NCI-H345 (cell line): ENCODE data around the gene RTTN.

Experiments
- DNase-seq: peaks from one replicate; lab custom pipeline; 2025; lab: John Stamatoyannopoulos, UW

The RTTN gene

DNA sequence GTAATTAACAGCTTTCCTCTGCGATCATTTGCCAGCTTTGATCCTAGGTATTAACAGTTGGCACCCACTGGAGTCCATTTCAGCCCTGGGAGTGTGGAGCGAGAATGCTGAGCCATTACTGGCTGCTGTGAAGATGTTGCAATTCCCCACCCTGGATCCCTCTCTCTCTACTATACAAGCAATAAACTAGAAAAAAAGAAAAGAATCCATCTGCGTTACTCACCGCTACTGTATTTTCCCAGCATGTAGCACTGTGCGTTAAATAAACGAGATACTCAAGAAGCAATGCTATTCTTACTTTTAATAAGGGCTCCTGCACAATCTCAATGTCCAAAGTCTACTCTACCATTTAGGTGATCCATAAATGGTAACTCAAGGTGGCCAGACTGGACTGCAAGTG, 8.5 kb downstream of the RTTN start:
- DNase-seq, result no peak

DNA sequence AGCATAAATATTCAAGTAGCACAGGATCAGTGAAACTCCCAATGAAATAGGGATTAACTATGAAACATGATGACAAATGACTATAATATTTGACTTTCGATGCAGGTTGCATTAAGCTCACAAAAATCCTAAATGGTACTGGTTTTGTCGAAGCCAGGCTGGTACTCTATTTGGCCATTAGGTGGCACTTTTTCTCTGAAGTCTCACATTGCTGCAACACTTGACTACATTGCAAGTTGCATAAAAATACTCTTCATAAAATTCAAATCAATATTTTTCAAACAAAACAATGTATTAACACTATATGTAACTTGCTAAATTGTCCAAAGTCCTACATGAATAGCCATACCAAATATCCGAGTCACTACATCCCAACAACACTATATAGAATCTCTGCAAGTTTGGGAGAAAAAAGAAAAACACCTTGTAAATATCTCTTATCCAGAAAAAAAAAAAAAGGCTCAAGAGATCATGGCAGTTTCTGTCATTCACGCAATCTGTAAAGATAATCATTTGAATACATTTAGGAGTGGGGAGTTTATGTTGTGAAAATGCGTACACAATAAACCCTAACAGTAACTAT, 9.5 kb downstream of the RTTN start:
- peak; percentile 34 for DNase-seq

DNA sequence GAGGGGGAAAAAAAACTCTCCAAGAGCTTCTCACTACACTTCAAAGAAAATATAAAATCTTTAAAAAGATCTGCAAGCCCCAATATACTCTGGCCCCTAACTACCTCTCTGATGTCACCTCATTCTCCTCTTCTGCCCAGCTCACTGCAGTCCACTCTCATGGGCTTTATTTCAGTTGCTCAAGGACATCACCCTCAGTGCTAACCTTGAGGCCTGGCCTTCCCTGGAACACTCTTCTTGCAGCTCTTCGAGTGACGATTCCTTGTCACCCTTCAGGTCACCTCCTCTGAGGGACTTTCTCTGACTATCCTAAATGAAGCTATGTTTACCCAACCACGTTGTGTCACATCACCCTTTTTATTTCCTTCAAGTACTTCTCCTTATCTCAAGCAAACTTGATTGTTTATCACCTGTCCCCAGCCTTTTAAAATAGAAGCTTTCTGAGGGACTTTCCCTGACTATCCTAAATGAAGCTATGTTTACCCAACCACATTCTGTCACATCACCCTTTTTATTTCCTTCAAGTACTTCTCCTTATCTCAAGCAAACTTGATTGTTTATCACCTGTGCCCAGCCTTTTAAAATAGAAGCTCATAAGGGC, 10.4 kb downstream of the RTTN start:
- no peak for DNase-seq

DNA sequence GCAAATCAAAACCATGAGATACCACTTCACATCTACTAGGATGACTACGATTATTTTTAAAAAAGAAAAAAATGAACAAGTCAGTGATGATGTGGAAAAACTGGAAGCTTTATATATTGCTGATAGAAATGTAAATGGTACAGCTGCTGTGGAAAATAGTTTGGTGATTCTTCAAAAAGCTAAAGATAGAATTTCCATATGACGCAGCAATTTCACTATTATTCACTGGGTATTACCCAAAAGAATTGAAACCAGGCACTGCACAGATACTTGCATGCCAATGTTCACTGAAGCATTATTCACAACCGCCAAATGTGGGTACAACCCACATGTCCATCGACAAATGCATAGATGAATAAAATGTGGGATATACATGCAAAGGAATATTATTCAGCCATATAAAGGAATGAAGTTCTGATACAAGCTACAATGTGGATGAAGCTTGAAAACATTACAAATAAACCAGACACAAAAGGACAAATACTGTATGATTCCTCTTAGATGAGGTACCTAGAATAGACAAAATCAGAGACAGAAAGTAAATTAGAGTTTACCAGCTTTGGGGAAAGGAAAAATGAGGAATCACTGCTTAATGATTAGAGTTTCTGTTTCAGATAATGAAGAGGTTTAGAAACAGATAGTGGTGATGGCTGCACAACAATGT, 11.1 kb downstream of the RTTN start:
- no peak for DNase-seq

DNA sequence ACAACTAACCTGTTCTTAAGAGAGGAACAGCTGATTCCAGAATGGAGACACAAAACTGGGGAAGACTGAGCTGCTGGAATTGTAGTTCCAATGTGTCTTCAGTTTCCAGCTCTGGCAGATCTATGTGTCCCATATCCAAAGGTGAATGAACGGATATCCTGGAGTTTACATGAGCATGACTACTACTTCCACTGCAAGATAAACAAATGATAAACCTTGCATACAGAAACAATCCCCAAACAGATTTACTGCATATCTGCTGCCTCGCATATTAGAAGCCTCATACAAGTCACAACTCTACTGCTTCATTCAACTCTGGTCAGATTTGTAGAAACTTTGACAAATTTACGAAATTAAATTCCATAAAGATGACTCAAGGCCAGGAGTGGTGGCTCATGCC, 15.0 kb downstream of the RTTN start:
- DNase-seq, result no peak

DNA sequence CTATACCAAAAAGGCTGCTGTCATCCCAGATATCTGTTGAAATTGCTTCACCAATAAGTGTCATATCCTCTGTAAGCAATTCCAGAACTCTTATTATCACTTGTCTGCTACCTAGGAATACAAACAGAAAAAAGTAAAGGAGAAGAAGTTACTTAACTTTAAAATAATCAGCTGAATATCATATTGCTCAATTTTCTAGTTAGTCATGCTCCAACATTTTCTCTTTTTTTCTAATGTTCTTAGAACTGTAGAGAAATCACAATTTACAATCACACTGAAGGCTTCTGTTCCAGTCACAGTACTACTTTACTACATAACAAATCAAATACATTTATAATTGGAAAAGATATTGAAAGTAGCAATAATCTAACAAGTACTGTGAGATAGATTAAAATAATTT, 17.4 kb downstream of the RTTN start:
- DNase-seq, result no peak

DNA sequence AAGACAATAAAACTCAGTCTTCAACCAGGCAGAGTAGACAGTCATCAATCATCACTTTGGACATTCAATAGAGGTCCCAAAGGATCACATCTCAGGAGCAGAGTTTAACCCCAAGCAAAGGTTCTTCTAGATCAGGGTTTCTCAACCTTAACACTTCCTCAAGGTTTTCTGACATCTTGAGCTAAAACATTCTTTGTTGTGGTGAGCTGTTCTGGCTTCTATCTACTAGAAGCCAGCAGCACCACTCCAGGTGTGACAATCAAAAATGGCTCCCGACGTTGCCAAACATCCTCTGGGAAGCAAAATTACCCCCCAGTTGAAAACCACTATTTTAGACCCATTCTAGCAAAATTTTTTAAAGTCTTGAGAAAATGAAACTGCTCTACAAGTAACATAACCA, 22.0 kb downstream of the RTTN start:
- no peak for DNase-seq

DNA sequence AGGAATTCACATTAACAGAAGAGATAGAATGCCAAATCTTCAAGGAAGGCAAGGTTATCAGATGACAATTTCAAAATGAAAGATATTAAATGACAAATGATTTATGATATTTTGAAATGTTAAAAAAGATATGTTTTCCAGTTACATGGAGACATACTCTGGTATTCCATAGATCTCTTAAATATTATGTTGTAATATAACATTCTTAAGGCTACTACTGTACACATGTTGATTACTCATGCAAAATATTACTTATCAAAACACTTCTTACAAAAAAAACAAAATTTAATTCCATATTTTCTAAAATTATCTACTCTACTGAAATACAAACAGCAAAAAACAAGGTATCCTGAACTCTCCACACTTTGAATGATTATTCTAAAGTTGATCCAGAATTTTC, 22.9 kb downstream of the RTTN start:
- DNase-seq, result no peak

DNA sequence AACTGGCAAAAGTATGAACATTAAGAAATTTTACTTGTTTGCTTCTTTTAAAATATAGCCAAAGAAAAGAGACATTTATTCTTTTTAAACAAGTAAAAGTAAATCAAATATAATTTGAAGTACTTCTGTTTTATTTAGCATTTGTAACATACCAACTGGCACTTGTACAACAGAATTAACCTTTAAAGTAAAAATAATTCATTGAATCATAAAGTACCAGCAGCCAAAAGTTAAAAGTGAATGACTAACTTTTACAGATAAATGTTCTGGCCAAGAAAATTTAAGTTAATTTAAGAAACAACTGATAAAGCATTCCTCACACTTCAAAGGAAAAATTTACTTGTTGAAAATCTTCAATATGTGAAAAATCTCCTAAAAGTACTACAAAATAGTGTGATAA, 23.8 kb downstream of the RTTN start:
- DNase-seq, result no peak

DNA sequence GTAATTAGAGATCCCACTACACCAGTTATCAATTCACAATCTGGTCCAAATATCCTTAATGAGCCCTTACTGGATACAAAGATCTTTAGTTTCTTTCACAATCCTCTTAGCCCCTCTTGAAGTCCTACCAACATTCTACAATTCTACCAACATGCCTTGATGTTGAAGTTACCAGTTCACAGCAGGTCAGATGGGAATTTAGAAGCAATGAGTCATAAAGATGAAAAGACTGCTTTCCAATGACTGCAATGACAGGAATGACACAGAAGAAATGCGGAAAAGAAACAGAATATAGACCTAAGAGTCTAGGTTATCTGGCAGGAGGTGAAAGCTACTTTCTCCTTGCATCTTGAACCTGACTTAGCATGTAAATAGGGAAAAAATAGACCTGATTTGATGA, 24.5 kb downstream of the RTTN start:
- DNase-seq, result no peak

DNA sequence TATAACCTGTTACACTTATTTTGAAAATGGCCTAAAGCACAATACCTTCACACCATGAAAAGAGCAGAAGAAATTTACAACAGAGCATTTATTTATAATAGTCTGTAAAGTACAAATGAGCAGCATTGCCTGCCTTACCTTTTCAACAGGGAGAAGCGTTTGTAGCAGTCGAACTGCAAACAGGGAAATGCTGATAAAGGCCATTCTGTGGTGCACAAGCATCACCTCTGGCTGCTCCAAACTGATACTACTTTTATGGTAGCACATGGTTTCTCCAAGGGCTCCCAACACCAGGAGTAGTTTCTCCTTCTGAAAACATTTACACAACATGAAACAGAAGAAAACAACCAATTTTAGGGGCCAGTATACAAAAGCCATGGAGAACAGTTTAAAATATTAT, 28.9 kb downstream of the RTTN start:
- no peak for DNase-seq

DNA sequence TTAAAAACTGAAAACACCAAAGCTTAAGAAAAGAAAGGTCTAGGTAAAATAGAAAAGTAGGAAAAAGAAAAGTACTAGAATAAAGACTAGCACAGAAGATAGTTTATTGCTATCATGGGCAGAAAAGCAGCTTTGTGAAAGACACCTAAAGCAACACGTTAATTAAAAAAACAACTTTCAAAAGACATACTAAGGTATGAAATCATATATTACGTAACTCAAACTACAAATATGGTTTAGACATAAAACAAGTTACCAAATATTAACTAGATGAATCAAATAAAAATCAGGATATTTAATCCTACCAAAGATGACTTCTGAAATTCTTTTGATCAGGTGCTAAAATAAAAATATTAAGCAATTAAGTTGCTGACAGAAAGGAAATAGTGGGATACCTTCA, 30.3 kb downstream of the RTTN start:
- DNase-seq, result no peak

DNA sequence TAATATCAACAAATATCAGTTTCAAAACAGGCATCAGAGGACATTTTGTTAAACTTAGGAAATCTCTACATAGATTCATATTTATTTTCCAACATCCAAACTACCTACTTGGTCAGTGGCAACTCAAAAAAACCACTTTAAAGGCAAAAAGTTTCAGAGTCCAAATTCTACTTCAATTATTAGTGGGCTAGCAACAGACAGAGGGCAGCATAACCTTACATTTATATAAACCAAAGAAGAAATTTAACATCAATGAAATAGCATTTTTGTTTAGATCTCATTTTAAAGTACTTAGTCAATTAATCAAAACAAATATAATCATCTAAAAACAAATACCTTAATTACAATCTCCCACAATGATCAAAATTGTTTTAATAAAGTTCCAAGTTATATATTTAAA, 33.3 kb downstream of the RTTN start:
- no peak for DNase-seq

DNA sequence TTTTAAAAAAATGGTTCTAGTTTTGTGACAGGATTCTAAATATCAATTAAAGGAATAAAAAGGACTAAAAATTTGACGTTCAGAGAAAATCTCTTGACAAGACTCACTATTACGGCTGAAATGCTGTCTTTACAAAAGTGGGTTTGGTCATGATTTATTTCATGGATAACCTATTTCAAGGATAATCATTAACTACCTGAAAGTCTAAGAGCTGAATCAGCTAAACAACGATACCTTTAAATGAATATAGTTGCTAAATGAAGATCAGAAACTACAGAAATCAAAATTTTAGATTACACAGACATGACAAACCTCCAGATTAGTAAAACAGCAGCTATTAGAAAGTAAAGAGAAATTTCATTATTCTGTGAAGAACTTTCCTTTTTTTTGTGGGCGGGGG, 35.7 kb downstream of the RTTN start:
- DNase-seq, result no peak

DNA sequence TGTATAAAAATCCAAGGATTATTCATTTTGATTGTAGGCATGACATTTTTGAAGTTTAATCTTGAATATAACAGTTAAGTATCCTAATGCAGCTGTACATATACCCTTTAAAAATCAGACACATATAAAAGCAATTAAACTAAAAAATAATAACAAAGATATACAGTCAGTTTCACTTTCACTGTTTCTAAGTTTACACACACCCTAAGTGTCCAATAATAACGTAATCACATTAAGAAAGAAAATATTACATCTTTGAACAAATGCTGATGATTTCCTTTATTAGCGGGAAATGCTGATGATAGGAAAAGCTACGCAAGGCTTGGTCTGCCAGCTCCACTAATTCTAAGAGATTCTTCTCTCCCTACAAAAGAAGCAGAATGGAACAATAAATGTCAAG, 38.8 kb downstream of the RTTN start:
- no peak for DNase-seq

DNA sequence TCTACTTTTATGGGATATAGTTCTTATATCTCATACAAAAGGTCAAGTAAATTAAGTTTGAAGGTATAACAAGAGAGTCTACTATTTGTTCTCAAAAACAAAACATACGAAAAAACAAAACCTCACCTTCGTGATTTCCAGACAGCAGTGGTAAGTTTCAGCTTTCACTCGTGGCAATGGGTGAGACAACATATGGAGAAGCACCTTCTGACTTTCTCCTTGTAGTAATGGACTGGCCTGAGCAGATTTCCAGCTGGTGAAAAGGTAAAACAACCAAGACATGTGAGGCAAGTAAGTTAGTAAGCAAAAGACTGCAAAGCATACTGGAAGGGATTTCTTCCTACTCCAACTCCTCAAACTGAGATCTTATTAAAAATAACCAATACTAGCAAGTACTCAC, 39.6 kb downstream of the RTTN start:
- no peak for DNase-seq

DNA sequence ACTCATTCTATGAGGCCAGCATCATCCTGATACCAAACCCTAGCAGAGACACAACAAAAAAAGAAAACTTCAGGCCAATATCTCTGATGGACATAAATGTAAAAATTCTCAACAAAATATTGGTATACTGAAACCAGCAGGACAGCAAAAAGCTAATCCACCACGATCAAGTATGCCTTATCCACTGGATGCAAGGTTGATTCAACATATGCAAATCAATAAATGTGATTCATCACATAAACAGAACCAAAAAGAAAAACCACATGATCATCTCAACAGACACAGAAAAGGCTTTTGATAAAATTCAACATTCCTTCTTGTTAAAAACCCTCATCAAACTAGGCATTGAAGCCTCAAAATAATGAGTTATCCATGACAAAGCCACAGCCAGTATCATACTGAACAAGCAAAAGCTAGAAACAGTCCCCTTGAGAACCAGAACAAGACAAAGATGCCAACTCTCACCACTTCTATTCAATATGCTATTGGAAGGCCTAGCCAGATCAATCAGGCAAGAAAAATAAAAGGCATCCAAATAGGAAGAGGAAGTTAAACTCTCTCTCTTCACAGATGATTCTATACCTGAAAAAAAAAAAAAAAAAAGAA, 45.3 kb downstream of the RTTN start:
- no peak for DNase-seq

DNA sequence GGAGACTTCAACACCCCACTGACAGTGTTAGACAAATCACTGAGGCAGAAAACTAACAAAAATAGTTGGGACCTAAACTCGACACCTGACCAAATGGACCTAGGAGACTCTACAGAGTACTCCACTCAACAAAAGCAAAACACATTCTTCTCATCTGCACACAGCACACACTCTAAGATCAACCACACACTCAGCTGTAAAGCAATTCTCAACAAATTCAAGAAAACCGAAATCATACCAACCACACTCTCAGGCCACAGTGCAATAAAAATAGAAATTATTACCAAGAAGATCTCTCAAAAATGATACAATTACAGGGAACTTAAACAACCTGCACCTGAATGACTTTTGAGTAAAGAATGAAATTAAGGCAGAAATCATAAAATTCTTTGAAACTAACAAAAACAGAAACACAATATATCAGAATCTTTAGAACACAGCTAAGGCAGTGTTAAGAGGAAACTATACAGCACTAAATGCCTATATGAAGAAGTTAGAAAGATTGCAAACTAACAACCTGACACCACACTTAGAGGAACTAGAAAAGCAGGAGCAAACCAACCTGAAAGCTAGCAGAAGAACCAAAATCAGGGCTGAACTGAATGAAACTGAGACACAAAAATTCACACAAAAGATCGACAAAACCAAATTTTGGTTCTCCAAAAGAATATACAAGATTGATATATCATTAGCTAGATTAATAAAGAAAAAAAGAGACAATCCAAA, 46.3 kb downstream of the RTTN start:
- DNase-seq, result no peak

DNA sequence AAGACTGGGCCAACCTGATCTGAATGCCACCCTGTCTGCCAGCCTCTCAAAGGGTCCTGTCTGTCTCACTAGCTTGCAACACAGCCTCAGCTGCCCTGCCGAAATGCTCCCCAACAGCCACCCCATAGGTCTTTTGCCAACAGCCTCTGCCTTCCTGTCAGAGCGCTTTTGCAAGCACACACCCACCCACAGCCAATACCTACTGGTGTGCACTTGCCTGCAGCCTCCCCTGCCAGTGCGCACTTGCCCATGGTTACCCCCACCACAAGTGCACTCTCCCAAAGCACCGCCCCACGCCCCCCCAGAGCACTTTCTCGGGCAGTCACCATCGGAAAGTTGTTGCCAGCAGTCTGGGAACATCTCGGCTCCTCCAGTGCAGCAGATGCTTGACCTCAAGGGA, 48.6 kb downstream of the RTTN start:
- no peak for DNase-seq

DNA sequence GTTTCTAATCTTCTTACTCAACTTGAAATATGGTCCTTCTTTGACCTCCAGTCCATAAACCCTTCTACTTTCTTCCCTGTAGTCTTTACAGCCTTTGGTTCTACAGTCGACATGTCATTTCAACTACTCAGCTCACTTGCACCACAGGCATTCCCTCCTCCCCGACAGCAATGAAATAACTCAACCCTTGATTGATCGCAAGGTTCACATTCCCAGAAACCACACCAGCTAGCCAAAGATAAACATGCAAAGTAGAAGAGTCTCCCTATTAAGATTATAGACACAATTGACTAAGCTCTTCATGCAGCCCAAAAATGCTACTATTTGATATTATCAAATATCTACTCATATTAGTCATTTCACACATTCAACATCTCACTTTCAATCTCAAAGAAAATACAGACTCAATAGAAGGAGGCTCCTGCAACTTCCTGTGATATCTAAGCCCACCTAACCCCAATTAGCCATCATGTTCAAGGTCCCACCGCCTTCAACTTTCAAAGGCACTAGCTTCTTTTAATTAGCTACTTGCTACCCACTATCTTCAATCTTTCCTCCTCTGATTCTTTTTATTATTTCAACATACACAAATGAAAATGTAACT, 50.8 kb downstream of the RTTN start:
- DNase-seq, result no peak

DNA sequence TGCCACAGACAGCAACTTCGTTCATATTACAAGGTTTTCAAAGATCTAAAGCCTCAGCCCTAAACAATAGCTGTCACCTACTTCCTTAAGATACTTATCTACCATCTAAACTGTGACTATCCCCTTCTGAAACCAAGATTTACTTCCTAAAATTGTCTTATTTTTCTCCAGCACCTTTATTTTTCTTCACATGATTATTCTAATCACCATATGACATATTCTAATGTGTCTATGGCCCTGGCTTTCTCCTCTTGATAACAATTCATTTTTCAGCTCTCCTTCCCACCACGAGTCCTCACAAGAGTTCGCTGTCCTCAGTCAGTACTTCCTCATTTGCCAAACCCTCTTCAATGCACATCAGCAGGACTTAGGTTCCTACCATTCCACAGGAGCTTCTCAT, 53.9 kb downstream of the RTTN start:
- DNase-seq, result no peak

DNA sequence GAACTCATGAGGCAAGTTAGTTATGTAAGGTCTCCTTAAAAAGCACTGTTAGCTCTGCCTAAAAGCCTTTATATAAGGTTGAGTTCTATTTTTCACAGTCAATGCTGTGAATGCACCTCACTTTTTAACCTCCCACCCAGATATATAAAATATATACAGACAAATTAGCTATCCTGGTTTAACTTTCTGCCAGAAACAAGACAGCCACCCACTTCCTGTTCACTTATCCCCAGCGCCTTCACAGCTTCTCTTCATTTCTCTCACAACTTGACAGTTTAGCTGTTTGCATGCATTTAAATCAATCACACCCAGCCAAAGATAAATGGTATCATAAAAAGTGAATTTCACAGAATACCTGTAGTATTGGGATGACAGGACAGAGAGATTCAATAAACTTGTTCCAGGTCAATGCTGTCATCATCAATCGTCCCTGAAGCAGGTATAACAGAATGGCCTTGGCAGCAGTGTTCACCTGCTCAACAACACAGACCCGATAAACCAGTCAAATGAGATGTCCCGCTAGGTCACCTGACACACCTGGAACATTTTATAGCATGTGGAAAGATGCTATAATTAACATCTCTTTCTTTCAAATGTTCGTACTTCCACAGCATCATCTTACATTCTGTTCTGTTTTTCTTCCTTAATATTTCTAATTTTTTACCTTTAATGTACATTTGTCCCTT, 55.7 kb downstream of the RTTN start:
- DNase-seq, result no peak
